Mesendoderm (in vitro differentiated cells): ENCODE measurements around the gene FCER2.

Experiments used
- DNase-seq: peaks from one replicate; pipeline ENCODE4 v3.0.0; 2013
- H2AK5ac ChIP-seq: 2 replicates; pipeline ENCODE4 v1.6.1; 2013; ENCODE audit warnings: low read length, inconsistent platforms
- H2BK120ac ChIP-seq: 2 replicates; pipeline ENCODE4 v1.6.1; 2013; ENCODE audit warnings: low read depth, mild to moderate bottlenecking, low read length, moderate library complexity, mixed read lengths
- H2BK15ac ChIP-seq: replicated peaks from 2 replicates; pipeline ENCODE4 v1.6.1; 2013; ENCODE audit warnings: low read depth, mild to moderate bottlenecking, moderate library complexity
- H2BK5ac ChIP-seq: 2 replicates; pipeline ENCODE4 v1.6.1; 2013; ENCODE audit warnings: low read length, inconsistent platforms
- H3K18ac ChIP-seq: 2 replicates; pipeline ENCODE4 v1.6.1; 2013; ENCODE audit warnings: mild to moderate bottlenecking, low read length, mixed read lengths
- H3K23ac ChIP-seq: one replicate; pipeline ENCODE4 v1.6.1; 2013; ENCODE audit warnings: low read length
- H3K27ac ChIP-seq: 2 replicates; pipeline ENCODE4 v1.5.1; 2013; ENCODE audit warnings: low read depth, mild to moderate bottlenecking, inconsistent platforms, low read length, moderate library complexity
- H3K27me3 ChIP-seq: 2 replicates; pipeline ENCODE4 v1.6.1; 2013; ENCODE audit warnings: low read length, control low read depth, mild to moderate bottlenecking, inconsistent platforms; ENCODE audit not compliant: insufficient read depth, poor library complexity
- H3K36me3 ChIP-seq: 2 replicates; pipeline ENCODE4 v1.6.1; 2013; ENCODE audit warnings: low read length, inconsistent platforms; ENCODE audit not compliant: control insufficient read depth, insufficient read depth
- H3K4ac ChIP-seq: one replicate; pipeline ENCODE4 v1.6.1; 2013; ENCODE audit warnings: low read depth, mild to moderate bottlenecking, low read length, moderate library complexity
- H3K4me1 ChIP-seq: 2 replicates; pipeline ENCODE4 v1.6.1; 2013; ENCODE audit warnings: low read depth, low read length, inconsistent platforms; ENCODE audit not compliant: control insufficient read depth
- H3K4me2 ChIP-seq: 2 replicates; pipeline ENCODE4 v1.6.1; 2013; ENCODE audit warnings: low read length
- H3K4me3 ChIP-seq: 2 replicates; pipeline ENCODE4 v1.5.1; 2013; ENCODE audit warnings: mild to moderate bottlenecking, low read length
- H3K56ac ChIP-seq: one replicate; pipeline ENCODE4 v1.6.1; 2013; ENCODE audit warnings: low read length
- H3K79me1 ChIP-seq: 2 replicates; pipeline ENCODE4 v1.6.1; 2013; ENCODE audit warnings: low read length, inconsistent platforms
- H3K79me2 ChIP-seq: 2 replicates; pipeline ENCODE4 v1.6.1; 2013; ENCODE audit warnings: mild to moderate bottlenecking, low read length; ENCODE audit not compliant: control insufficient read depth, insufficient read depth
- H3K9ac ChIP-seq: 2 replicates; pipeline ENCODE4 v1.6.1; 2013; ENCODE audit warnings: low read length, inconsistent platforms
- H4K5ac ChIP-seq: one replicate; pipeline ENCODE4 v1.6.1; 2013; ENCODE audit warnings: low read length
- H4K8ac ChIP-seq: one replicate; pipeline ENCODE4 v1.6.1; 2013; ENCODE audit warnings: low read depth, mild to moderate bottlenecking, control low read depth, low read length, moderate library complexity
- WGBS: extraction: QIAGEN DNeasy Blood & Tissue Kit; methylation state at CpG from one replicate; pipeline ENCODE4 v1.1.7; 2013; ENCODE audit warnings: low lambda C conversion rate, missing lambda C conversion rate; ENCODE audit not compliant: insufficient coverage; ENCODE audit errors: extremely low coverage; 5-methylcytosine and 5-hydroxymethylcytosine counted together

Gene FCER2

DNA sequence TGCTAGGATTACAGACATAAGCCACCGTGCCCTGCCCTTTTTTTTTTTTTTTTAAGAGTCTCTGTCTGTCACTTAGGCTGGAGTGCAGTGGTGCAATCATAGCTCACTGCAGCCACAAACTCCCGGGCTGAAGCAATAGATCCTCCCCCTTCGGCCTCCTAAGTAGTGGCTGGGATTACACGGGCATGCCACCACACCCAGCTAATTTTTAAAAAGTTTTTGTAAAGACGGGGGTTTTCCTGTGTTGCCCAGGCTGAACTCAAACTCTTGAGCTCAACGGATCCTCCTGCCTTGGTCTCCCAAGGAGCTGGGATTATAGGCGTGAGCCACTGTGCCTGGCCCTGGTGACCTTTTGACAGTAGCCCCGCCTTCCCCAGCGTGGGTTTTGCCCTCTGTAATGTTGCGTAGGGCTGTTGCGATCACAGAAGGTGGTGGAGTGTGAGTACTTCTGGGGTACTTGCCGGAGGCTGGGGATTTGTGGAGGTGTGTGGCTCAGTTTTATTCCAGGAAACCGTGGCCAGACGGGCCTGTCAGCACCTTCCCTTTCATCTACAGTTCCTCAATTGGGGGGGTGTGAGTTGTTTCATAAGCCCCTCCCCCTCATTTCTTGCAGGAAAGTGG lies 44.7 kb downstream of the FCER2 start:
- DNase-seq, result no peak

GRCh38 chr19:7655581-7655980 lies 46.4 kb downstream of the FCER2 start:
- no peaks in the 10 kb centered on the region for H3K79me1 ChIP-seq
- no peak overlapping the region for H3K23ac ChIP-seq
- no peak overlapping the region for H3K18ac ChIP-seq
- H2AK5ac ChIP-seq, result no peak overlapping the region
- no peak overlapping the region for H4K8ac ChIP-seq
- H3K27me3 ChIP-seq, result no peaks in the 10 kb centered on the region
- no peaks in the 10 kb centered on the region for H3K79me2 ChIP-seq
- no peak overlapping the region for H3K9ac ChIP-seq
- no peak overlapping the region for H4K5ac ChIP-seq
- no peak overlapping the region for H3K4ac ChIP-seq
- no peaks in the 10 kb centered on the region for H3K36me3 ChIP-seq
- no peak overlapping the region for H2BK15ac ChIP-seq
- H3K27ac ChIP-seq, result no peak overlapping the region
- H3K4me1 ChIP-seq, result no peaks in the 10 kb centered on the region
- WGBS, result no CpG with 5 or more reads among the region's 8 CpGs
- H2BK120ac ChIP-seq, result no peak overlapping the region
- H3K4me3 ChIP-seq, result no peak overlapping the region
- no peak overlapping the region for H2BK5ac ChIP-seq
- no peak for DNase-seq
- H3K4me2 ChIP-seq, result no peak overlapping the region
- H3K56ac ChIP-seq, result no peak overlapping the region

More for the DNA sequence above, 44.7 kb downstream of the FCER2 start:
- Histone ChIP-seq H3K4me1 (no peaks in the 10 kb centered on the region), H3K23ac (no peak overlapping the region), H3K4ac (no peak overlapping the region), H3K9ac (no peak overlapping the region), H2BK15ac (no peak overlapping the region), H3K79me2 (no peaks in the 10 kb centered on the region), H3K18ac (no peak overlapping the region), H3K4me3 (no peak overlapping the region), H3K4me2 (no peak overlapping the region), H3K56ac (no peak overlapping the region), H3K27me3 (no peaks in the 10 kb centered on the region), H2BK5ac (no peak overlapping the region), H2BK120ac (no peak overlapping the region), H3K27ac (no peak overlapping the region), H3K79me1 (no peaks in the 10 kb centered on the region), H2AK5ac (no peak overlapping the region), H3K36me3 (no peaks in the 10 kb centered on the region), H4K8ac (no peak overlapping the region), H4K5ac (no peak overlapping the region)
- no CpG with 5 or more reads among the region's 14 CpGs for WGBS

- no peaks in the 10 kb centered on the region for H3K79me2 ChIP-seq
- no peak overlapping the region for H2BK5ac ChIP-seq
- H4K5ac ChIP-seq, result no peak overlapping the region
- no peak overlapping the region for H2BK15ac ChIP-seq
- H3K4me3 ChIP-seq, result no peak overlapping the region
- H3K4me2 ChIP-seq, result no peak overlapping the region
- no peaks in the 10 kb centered on the region for H3K79me1 ChIP-seq
- H3K4ac ChIP-seq, result no peak overlapping the region
- H3K4me1 ChIP-seq, result no peaks in the 10 kb centered on the region
- H3K27ac ChIP-seq, result no peak overlapping the region
- H3K56ac ChIP-seq, result no peak overlapping the region
- DNase-seq, result no peak
- no peak overlapping the region for H3K18ac ChIP-seq
- no peaks in the 10 kb centered on the region for H3K27me3 ChIP-seq
- H3K36me3 ChIP-seq, result no peaks in the 10 kb centered on the region
- no peak overlapping the region for H3K9ac ChIP-seq
- no peak overlapping the region for H2AK5ac ChIP-seq
- H4K8ac ChIP-seq, result no peak overlapping the region
- no CpG with 5 or more reads among the region's 8 CpGs for WGBS
- H2BK120ac ChIP-seq, result no peak overlapping the region
- no peak overlapping the region for H3K23ac ChIP-seq
Observed at GRCh38 chr19:7654401-7654800, 47.5 kb downstream of the FCER2 start.

DNA sequence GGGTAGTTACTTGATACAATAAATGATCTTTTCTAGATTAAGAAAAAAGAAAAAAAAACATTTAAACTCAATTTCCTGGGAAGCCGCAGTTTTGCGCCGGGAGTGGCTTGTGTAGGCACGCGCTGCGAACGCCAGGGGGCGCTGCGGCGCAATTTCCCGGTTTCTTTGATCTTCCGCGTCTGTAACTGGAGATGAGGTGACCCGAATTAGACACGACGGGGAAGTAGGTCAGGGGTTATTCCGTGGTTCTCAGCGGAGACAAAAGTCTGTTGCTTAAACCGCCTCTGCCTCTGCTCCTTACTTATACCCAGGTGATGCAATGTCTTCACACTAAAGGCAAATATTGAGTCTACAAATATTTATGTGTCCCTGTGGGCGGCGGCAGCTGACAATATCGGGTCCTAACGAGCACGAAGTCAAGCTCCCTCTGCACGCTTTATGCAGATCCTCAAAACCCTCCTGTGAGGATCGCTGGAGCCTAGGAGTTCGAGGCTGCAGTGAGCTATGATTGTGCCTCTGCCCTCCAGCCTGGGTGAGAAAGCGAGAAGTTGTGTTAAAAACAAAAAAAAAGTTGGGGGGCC lies 49.8 kb downstream of the FCER2 start:
- H2BK15ac ChIP-seq, result no peak overlapping the region
- H3K23ac ChIP-seq, result no peak overlapping the region
- H3K4ac ChIP-seq, result no peak overlapping the region
- H3K9ac ChIP-seq, result no peak overlapping the region
- no peaks in the 10 kb centered on the region for H3K79me2 ChIP-seq
- peak overlapping the region; percentile 25 for H3K56ac ChIP-seq
- peak; percentile 89 for DNase-seq
- H3K4me1 ChIP-seq, result no peaks in the 10 kb centered on the region
- no peak overlapping the region for H2BK5ac ChIP-seq
- H4K5ac ChIP-seq, result peak overlapping the region; percentile 39
- no CpG with 5 or more reads among the region's 28 CpGs for WGBS
- no peak overlapping the region for H2BK120ac ChIP-seq
- peak overlapping the region; percentile 11 for H3K4me2 ChIP-seq
- H3K79me1 ChIP-seq, result no peaks in the 10 kb centered on the region
- H3K4me3 ChIP-seq, result no peak overlapping the region
- H2AK5ac ChIP-seq, result no peak overlapping the region
- H3K36me3 ChIP-seq, result no peaks in the 10 kb centered on the region
- H4K8ac ChIP-seq, result no peak overlapping the region
- no peaks in the 10 kb centered on the region for H3K27me3 ChIP-seq
- H3K18ac ChIP-seq, result no peak overlapping the region
- H3K27ac ChIP-seq, result no peak overlapping the region

- no peak overlapping the region for H3K4me3 ChIP-seq
- WGBS, result no CpG with 5 or more reads among the region's 2 CpGs
- no peak overlapping the region for H3K27ac ChIP-seq
- DNase-seq, result no peak
- H2BK120ac ChIP-seq, result no peak overlapping the region
- no peaks in the 10 kb centered on the region for H3K27me3 ChIP-seq
- H3K4ac ChIP-seq, result no peak overlapping the region
- H3K18ac ChIP-seq, result no peak overlapping the region
- no peaks in the 10 kb centered on the region for H3K36me3 ChIP-seq
- no peaks in the 10 kb centered on the region for H3K4me1 ChIP-seq
- H3K79me1 ChIP-seq, result no peaks in the 10 kb centered on the region
- no peak overlapping the region for H4K5ac ChIP-seq
- no peak overlapping the region for H2BK5ac ChIP-seq
- no peak overlapping the region for H3K4me2 ChIP-seq
- no peak overlapping the region for H4K8ac ChIP-seq
- no peak overlapping the region for H3K9ac ChIP-seq
- H3K23ac ChIP-seq, result no peak overlapping the region
- no peak overlapping the region for H3K56ac ChIP-seq
- H2AK5ac ChIP-seq, result no peak overlapping the region
- no peak overlapping the region for H2BK15ac ChIP-seq
- no peaks in the 10 kb centered on the region for H3K79me2 ChIP-seq
Observed at GRCh38 chr19:7650148-7650547, 51.8 kb downstream of the FCER2 start.
